Parathyroid adenoma (tissue), 2 donors: Measurements from ENCODE around the gene CFAP92.
A peak's percentile ranks its signal among the peaks of the same experiment; 100 is the strongest.
"Not testable (repeated sequence)": the region's sequence is repeated elsewhere in the genome, so short reads cannot be mapped to it uniquely, and the experiment has no call there.

Experiments used
- H2AFZ ChIP-seq: fragments of 300-600 bp; sonication (generic); one replicate; pipeline ENCODE4 v1.7.0; 2017; ENCODE audit warnings: antibody characterized with exemption, mild to moderate bottlenecking
- H3K27ac ChIP-seq: fragments of 300-600 bp; sonication (generic); one replicate; pipeline ENCODE4 v1.7.0; 2017
- H3K27me3 ChIP-seq: fragments of 300-600 bp; sonication (generic); one replicate; pipeline ENCODE4 v1.7.0; 2017; ENCODE audit warnings: low read length; ENCODE audit not compliant: control insufficient read depth, insufficient read depth
- H3K36me3 ChIP-seq: fragments of 300-600 bp; sonication (generic); one replicate; pipeline ENCODE4 v1.7.0; 2017; ENCODE audit warnings: low read length; ENCODE audit not compliant: control insufficient read depth, insufficient read depth
- H3K4me1 ChIP-seq: fragments of 300-600 bp; sonication (generic); one replicate; pipeline ENCODE4 v1.7.0; 2017; ENCODE audit warnings: control low read depth
- H3K4me2 ChIP-seq: fragments of 300-600 bp; sonication (generic); one replicate; pipeline ENCODE4 v1.7.0; 2017; ENCODE audit warnings: low read length
- H3K4me3 ChIP-seq: fragments of 300-600 bp; sonication (generic); one replicate; pipeline ENCODE4 v1.7.0; 2017; ENCODE audit warnings: low read depth, low read length
- H3K79me2 ChIP-seq: fragments of 300-600 bp; sonication (generic); one replicate; pipeline ENCODE4 v1.7.0; 2017; ENCODE audit warnings: control low read depth
- H3K9ac ChIP-seq: fragments of 300-600 bp; sonication (generic); one replicate; pipeline ENCODE4 v1.7.0; 2017; ENCODE audit warnings: mild to moderate bottlenecking
- H3K9me3 ChIP-seq: fragments of 300-600 bp; sonication (generic); one replicate; pipeline ENCODE4 v1.7.0; 2017; ENCODE audit warnings: low read length; ENCODE audit not compliant: control insufficient read depth
- CTCF ChIP-seq: fragments of 300-600 bp; sonication (generic); IDR thresholded peaks from one replicate; pipeline ENCODE4 v1.7.0; 2017; ENCODE audit warnings: antibody characterized with exemption, mild to moderate bottlenecking
- donor health status: primary hyperparathyroidism.

CFAP92 gene

GRCh38 chr3:128884992-128885391 is 108.9 kb downstream of the CFAP92 start:
- TF ChIP-seq CTCF = no peak
- Histone ChIP-seq H3K27ac (no peak overlapping the region), H3K4me3 (no peak overlapping the region), H3K4me1 (peaks cover 3% of the 10 kb centered on the region), H3K4me2 (no peak overlapping the region), H3K79me2 (peaks cover 4% of the 10 kb centered on the region), H3K27me3 (no peaks in the 10 kb centered on the region), H3K9ac (no peak overlapping the region), H3K36me3 (no peaks in the 10 kb centered on the region), H3K9me3 (no peaks in the 10 kb centered on the region), H2AFZ (no peak overlapping the region)

DNA sequence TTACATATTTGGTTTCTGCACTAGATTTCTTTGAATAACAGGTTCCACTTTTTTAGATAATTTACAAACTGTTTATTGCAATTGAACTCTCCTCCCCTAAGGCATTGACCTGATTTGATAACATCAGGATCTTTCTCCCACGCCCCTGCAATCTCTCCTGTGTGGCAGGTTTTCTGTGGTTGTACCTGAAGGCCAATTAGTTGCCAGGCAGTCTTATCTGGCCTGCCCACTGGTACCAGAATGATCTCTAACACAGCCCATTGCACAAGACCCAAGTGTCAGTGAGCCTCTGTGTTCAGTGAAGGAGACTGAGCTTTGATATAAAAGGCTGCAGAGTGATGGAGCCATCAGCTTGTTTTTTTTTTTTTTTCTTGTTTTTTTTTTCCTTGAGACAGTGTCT is 111.2 kb downstream of the CFAP92 start:
- Histone ChIP-seq H3K9ac (no peak overlapping the region), H3K9me3 (no peaks in the 10 kb centered on the region), H3K4me2 (peak overlapping the region; percentile 16), H3K79me2 (peaks cover 3% of the 10 kb centered on the region), H3K36me3 (no peaks in the 10 kb centered on the region), H2AFZ (no peak overlapping the region), H3K4me3 (no peak overlapping the region), H3K27ac (no peak overlapping the region), H3K4me1 (peaks cover 9% of the 10 kb centered on the region), H3K27me3 (no peaks in the 10 kb centered on the region)
- no peak for TF ChIP-seq CTCF

- H3K4me1 ChIP-seq = peaks cover 9% of the 10 kb centered on the region
- H3K27me3 ChIP-seq = no peaks in the 10 kb centered on the region
- H3K9me3 ChIP-seq = no peaks in the 10 kb centered on the region
- H2AFZ ChIP-seq = no peak overlapping the region
- H3K36me3 ChIP-seq = no peaks in the 10 kb centered on the region
- no peak overlapping the region for H3K9ac ChIP-seq
- H3K4me3 ChIP-seq = no peak overlapping the region
- H3K4me2 ChIP-seq = no peak overlapping the region
- H3K27ac ChIP-seq = no peak overlapping the region
- peaks cover 3% of the 10 kb centered on the region for H3K79me2 ChIP-seq
- no peak for TF ChIP-seq CTCF
These were observed 112.3 kb downstream of the CFAP92 start for GRCh38 chr3:128881576-128881975.

DNA sequence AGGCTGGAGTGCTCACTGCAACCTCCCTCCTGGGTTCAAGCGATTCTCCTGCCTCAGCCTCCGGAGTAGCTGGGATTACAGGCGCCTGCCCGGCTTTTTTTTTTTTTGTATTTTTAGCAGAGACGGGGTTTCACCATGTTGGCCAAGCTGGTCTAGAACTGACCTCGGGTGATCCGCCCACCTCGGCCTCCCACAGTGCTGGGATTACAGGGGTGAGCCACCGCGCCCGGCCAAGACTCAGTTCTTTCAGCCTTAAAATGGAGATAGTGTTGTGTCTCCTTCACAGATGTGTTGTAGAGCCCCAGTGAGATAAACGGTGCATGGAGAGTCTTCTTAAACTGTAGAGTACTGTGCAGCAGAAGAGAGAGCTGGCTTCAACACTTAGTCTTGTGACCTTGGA is 113.4 kb downstream of the CFAP92 start:
- H3K4me1 ChIP-seq, H3K36me3 ChIP-seq, H2AFZ ChIP-seq, H3K9me3 ChIP-seq, H3K27ac ChIP-seq, H3K79me2 ChIP-seq, H3K27me3 ChIP-seq, H3K9ac ChIP-seq: not testable (repeated sequence)
- peak overlapping the region; percentile 89 for H3K4me2 ChIP-seq
- peak overlapping the region; percentile 96 for H3K4me3 ChIP-seq

DNA sequence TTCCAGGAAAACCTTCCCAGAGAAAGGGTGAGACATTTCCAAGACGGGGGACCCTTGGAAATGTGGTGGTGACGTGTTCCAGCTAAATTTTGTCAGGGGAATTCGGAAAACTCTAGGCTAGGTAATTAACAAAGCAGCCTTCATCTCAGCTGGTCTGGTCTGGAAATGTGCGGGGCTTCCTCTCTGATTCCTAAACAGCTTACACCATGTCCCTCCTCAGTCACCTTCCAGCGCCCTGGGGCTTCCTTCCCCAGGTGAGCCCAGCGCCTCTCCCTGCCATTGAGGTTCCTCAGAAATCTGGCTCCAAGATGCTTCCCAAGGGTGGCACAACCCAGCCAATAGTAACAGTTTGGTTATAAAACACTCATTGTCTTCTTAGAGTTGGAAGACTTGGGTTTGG is 113.9 kb downstream of the CFAP92 start:
- Histone ChIP-seq H3K4me1 (peaks cover 9% of the 10 kb centered on the region), H2AFZ (peak overlapping the region; percentile 98), H3K27me3 (no peaks in the 10 kb centered on the region), H3K79me2 (peaks cover 8% of the 10 kb centered on the region), H3K4me3 (peak overlapping the region; percentile 96), H3K4me2 (peak overlapping the region; percentile 89), H3K36me3 (no peaks in the 10 kb centered on the region), H3K9ac (peak overlapping the region; percentile 70), H3K9me3 (no peaks in the 10 kb centered on the region), H3K27ac (peak overlapping the region; percentile 88)
- no peak for TF ChIP-seq CTCF
